Measurements from ENCODE around the gene SLC2A1. TPM values are rescaled to one million over a fixed set of nuclear protein-coding genes. Genes with fewer than 3 reads are reported as not detected.
"Not testable (repeated sequence)": the region's sequence is repeated elsewhere in the genome, so short reads cannot be mapped to it uniquely, and the experiment has no call there.

The SLC2A1 gene
- total RNA-seq, 1 donor = 49.7 TPM

DNA sequence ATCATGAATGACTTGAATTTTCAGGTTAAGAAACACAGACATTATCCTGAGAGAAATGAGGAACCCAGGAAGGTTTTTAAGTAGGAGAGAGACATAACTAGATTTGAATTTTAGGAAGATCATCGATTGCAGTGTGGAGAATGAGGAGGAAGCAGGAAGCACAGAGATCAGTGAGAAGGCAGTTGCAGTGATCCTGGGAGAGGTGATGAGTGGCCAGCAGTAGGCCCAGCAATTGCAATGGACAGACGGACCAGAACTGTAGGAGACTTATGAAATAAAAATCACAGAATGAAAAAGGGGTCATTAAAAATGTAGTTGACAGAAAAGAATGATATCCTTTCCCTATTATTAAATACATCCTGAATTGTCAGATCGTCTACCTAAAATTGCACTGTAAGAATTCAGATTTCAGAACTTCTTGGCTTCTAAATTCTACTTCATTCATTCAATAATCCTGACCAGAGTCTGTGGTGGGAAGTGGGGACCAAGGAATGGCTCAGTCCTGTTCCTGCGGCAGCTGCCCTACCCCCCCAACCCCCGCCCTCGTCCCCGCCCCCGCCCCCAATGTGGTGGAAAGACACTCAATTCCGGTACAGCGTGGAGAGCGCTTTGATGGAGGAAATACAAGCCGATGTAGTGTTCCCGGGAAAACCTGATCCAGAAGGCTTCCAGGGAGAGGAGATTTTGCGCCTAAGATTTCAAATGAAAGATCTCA is 35.1 kb downstream of the SLC2A1 start:
- peaks cover 17% of the 10 kb centered on the region for H3K4me1 ChIP-seq (ENCODE audit: insufficient read depth, low read length)
- no peaks in the 10 kb centered on the region for H3K9me3 ChIP-seq (ENCODE audit: low read depth, low read length)
- H3K27me3 ChIP-seq (ENCODE audit: insufficient read depth, low read length) = no peaks in the 10 kb centered on the region
- H3K4me3 ChIP-seq (ENCODE audit: low read length) = peak overlapping the region; percentile 76

DNA sequence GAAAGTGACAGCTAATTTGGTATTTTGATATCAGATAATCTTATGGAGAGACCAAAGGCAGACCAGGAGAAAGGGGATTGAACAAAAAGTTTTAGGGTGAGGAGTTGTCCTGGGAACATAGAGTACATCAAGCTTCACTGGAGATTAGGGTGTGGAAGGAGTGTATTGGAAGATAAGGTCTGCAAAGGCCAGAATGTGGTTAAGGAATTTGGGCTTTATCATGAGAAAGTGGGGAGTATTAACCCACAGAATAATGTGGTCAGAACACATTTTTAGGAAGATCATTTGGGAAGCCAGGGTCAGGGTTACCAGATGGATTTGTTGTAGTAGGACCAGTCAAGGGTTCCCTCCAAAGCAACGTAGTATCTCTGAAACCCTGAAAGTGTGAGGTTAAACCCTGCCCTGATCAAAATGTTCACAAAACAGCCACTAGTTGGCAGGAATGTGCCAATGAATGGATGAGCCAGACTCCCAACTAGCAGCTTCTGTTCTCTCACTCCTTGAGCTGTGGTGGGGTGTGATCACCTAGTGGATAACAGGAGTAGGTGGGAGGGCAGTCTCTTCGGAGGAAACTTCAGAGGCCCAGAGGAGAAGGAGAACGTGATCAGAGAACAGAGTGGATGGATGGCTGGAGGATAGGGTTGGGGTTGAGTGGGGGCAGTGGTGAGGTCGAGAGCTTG is 35.8 kb downstream of the SLC2A1 start:
- Histone ChIP-seq H3K27me3 (ENCODE audit: insufficient read depth, low read length) (no peaks in the 10 kb centered on the region), H3K4me1 (ENCODE audit: insufficient read depth, low read length) (peaks cover 17% of the 10 kb centered on the region), H3K4me3 (ENCODE audit: low read length) (no peak overlapping the region), H3K9me3 (ENCODE audit: low read depth, low read length) (no peaks in the 10 kb centered on the region)

DNA sequence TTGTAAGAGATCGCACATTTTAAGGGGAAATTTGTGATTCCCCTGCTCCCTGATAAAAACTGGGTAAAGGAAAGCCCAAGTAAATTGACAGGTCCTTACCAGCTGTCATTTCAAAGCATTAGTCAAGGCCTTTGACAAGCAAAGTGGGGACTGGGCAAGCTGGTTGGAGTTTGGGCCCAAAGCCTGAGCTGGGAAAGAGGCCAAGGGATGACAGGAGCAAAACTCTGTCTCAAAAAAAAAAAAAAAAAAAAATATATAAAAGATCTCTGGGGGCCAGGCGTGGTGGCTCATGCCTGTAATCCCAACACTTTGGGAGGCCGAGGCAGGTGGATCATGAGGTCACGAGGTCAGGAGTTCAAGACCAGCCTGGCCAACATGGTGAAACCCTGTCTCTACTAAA is 36.9 kb downstream of the SLC2A1 start:
- H3K4me1 ChIP-seq (ENCODE audit: insufficient read depth, low read length) = peaks cover 17% of the 10 kb centered on the region
- H3K9me3 ChIP-seq (ENCODE audit: low read depth, low read length) = no peaks in the 10 kb centered on the region
- H3K4me3 ChIP-seq (ENCODE audit: low read length) = no peak overlapping the region
- no peaks in the 10 kb centered on the region for H3K27me3 ChIP-seq (ENCODE audit: insufficient read depth, low read length)

DNA sequence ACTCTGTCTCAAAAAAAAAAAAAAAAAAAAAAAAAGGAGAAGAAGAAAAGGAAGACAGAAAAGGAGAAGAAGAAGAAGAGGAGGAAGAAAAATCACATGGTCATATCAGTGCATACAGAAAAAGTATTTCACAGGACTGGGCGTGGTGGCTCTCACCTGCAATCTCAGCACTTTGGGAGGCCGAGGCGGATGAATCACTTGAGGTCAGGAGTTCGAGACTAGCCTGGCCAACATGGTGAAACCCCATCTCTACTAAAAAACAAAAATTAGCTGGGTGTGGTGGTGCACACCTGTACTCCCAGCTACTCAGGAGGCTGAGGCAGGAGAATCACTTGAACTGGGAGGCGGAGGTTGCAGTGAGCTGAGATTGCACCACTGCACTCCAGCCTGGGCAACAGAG is 39.0 kb downstream of the SLC2A1 start:
- H3K27me3 ChIP-seq (ENCODE audit: insufficient read depth, low read length); H3K4me3 ChIP-seq (ENCODE audit: low read length); H3K9me3 ChIP-seq (ENCODE audit: low read depth, low read length): not testable (repeated sequence)
- H3K4me1 ChIP-seq (ENCODE audit: insufficient read depth, low read length) = peaks cover 12% of the 10 kb centered on the region

DNA sequence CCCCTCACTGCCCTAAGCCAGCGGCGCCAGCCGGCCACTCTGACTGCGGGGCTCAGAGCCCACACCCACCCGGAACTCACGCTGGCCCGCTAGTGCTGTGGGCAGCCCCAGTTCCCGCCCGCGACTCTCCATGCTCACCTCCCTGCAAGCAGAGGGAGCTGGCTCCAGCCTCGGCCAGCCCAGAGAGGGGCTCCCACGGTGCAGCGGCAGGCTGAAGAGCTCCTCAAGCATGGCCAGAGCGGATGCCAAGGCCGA is 41.5 kb downstream of the SLC2A1 start:
- Histone ChIP-seq H3K27me3 (ENCODE audit: insufficient read depth, low read length) (no peaks in the 10 kb centered on the region), H3K4me3 (ENCODE audit: low read length) (no peak overlapping the region), H3K4me1 (ENCODE audit: insufficient read depth, low read length) (peaks cover 3% of the 10 kb centered on the region), H3K9me3 (ENCODE audit: low read depth, low read length) (peaks cover 5% of the 10 kb centered on the region)

DNA sequence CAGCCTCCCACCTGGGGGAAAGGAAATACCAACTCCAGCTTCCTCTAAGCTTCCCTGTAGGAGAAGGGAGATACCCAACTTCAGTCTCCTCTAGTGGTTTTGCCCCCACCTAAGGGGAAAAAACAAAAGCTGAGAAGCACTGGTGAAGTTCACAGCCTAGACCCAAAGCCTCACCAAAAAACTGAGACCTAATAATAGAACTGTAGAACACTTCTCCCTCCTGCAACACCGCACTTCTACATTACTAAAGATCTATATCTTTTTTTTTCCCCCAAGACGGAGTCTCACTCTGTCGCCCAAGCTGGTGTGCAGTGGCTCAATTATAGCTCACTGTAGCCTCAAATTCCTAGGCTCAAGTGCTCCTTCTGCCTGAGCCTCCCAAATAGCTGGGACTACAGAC is 43.2 kb downstream of the SLC2A1 start:
- peaks cover 5% of the 10 kb centered on the region for H3K9me3 ChIP-seq (ENCODE audit: low read depth, low read length)
- no peaks in the 10 kb centered on the region for H3K27me3 ChIP-seq (ENCODE audit: insufficient read depth, low read length)
- peaks cover 3% of the 10 kb centered on the region for H3K4me1 ChIP-seq (ENCODE audit: insufficient read depth, low read length)
- no peak overlapping the region for H3K4me3 ChIP-seq (ENCODE audit: low read length)

DNA sequence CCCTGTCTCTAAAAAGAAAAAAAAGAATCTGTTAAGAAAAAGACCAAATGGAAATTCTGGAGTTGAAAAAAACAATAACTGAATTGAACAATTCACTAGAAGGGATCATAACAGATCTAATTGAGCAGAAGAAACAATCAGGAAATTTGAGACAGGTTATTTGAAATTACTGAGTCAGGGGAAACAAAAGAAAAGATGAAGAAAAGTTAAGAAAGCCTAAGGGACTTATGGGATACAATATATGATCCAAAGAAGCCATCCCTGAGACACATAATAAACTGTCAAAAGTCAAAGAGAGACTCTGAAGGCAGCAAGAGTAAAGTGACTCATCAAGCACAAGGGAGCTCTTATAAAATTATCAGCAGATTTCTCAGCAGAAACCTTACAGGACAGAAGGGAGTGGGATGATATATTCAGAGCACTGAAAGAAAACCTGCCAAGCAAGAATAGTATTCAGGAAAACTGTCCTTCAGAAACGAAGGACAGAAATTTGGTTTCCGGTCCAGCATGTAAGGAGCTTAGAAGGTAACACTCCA is 44.5 kb downstream of the SLC2A1 start:
- H3K27me3 ChIP-seq (ENCODE audit: insufficient read depth, low read length) = no peaks in the 10 kb centered on the region
- peaks cover 3% of the 10 kb centered on the region for H3K4me1 ChIP-seq (ENCODE audit: insufficient read depth, low read length)
- H3K9me3 ChIP-seq (ENCODE audit: low read depth, low read length) = peaks cover 5% of the 10 kb centered on the region
- H3K4me3 ChIP-seq (ENCODE audit: low read length) = no peak overlapping the region

DNA sequence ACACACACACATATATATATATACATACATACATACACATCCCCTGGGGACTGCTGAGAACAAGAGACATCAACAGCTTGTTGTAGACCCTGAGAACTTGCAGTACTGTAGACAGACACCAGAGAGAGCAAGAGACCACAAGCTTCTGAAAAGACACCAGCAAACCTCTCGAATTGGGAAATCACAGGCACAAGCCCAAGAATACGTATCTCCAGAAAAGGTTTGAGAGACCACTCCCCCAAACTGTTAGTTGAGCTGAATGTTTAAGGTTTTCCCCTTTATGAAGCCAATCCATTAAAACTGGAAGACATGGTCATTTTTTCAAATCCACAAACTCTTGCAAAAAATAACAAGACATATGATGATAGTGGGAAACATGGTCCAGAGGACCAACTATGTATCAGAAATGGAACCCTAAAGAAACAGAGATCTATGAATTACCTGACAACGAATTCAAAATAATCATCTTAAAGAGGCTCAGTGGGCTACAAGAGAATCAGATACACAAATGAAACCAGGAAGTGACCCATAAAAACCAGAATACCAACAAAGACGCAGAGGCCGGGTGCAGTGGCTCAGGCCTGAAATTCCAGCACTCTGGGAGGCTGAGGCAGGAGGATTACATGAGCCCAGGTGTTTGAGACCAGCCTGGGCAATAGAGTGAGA is 45.1 kb downstream of the SLC2A1 start:
- H3K4me1 ChIP-seq (ENCODE audit: insufficient read depth, low read length) = peaks cover 3% of the 10 kb centered on the region
- peaks cover 5% of the 10 kb centered on the region for H3K9me3 ChIP-seq (ENCODE audit: low read depth, low read length)
- no peaks in the 10 kb centered on the region for H3K27me3 ChIP-seq (ENCODE audit: insufficient read depth, low read length)
- H3K4me3 ChIP-seq (ENCODE audit: low read length) = no peak overlapping the region

DNA sequence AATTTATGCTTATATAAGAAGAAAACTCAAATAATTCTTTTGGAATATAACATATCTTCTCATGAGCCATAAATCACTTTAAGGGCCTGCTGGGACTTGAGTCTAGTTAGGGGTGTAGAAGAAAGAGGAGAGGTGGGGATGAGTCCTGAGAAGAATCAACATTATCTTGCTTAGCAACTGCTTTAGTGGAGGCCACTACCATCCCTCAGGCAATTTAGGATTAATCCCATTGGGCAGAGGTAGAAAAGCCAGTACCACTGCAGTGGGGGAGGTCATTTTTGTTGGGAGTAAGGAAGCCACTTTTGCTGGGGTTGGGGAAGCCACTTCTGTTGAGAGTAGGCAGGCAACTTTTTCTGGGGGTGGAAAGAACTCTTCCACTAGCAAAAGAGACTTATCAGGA is 47.7 kb downstream of the SLC2A1 start:
- Histone ChIP-seq H3K27me3 (ENCODE audit: insufficient read depth, low read length) (no peaks in the 10 kb centered on the region), H3K4me3 (ENCODE audit: low read length) (no peak overlapping the region), H3K9me3 (ENCODE audit: low read depth, low read length) (peaks cover 5% of the 10 kb centered on the region), H3K4me1 (ENCODE audit: insufficient read depth, low read length) (peaks cover 3% of the 10 kb centered on the region)

DNA sequence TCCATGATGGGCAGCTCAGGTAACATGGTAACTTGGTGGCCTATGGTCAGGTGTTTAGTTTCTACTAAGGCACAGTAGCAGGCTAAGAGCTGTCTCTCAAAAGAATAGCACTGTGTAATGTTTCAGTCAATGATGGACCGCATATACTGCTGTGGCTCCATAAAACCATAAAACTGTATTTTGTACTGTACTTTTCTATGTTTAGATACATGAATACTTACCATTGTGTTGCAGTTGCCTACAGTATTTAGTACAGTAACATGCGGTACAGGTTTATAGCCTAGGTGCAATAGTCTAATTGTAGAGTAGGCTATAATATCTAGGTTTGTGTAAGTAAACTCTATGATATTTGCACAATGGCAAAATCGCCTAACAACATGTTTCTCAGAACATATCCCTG is 50.6 kb downstream of the SLC2A1 start:
- H3K4me1 ChIP-seq (ENCODE audit: insufficient read depth, low read length) = no peaks in the 10 kb centered on the region
- H3K4me3 ChIP-seq (ENCODE audit: low read length) = no peak overlapping the region
- H3K27me3 ChIP-seq (ENCODE audit: insufficient read depth, low read length) = no peaks in the 10 kb centered on the region
- H3K9me3 ChIP-seq (ENCODE audit: low read depth, low read length) = no peaks in the 10 kb centered on the region

DNA sequence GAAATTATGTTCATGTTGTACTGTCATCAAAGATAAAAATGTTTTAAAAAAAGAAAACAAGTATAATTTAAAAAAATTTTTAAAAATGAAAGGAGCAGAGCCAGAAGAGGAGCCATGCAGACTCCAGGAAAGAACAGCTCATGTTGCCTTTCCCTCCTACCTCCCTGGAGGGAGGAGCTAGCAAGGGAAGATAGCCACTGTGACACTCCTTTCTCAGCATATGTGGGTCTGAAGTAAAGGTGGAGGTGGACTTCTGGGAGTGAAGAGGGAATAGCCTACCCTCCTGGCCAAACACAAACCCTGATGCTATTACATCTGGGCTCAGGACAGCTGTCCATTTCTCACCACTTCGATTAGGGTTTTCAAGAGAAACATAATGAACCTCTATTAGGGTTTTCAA is 54.2 kb downstream of the SLC2A1 start:
- Histone ChIP-seq H3K27me3 (ENCODE audit: insufficient read depth, low read length) (peaks cover 3% of the 10 kb centered on the region), H3K4me1 (ENCODE audit: insufficient read depth, low read length) (no peaks in the 10 kb centered on the region), H3K9me3 (ENCODE audit: low read depth, low read length) (no peaks in the 10 kb centered on the region)

DNA sequence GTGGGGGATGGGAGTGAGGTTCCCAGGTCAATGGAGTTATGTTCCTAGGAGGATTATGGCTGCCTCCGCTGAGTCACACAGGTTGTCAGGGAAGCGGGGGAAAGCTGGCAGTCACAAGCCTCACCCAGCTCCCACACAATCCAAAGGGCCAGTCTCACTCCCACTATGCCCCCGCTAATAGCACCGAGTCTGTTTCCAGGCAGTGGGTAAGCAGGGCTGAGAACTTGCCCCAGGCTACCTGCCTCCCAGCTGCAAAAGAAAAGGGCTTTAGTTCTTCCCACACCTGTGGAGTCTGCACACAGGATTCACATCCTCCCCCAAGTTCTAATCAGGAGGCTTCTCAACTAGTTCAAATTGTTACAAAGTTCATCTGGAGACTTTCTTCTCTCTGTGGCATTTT is 58.7 kb downstream of the SLC2A1 start:
- peaks cover 11% of the 10 kb centered on the region for H3K27me3 ChIP-seq (ENCODE audit: insufficient read depth, low read length)
- H3K4me3 ChIP-seq (ENCODE audit: low read length); H3K9me3 ChIP-seq (ENCODE audit: low read depth, low read length); H3K4me1 ChIP-seq (ENCODE audit: insufficient read depth, low read length): not testable (repeated sequence)

More for the DNA sequence above, 54.2 kb downstream of the SLC2A1 start:
- no peak overlapping the region for H3K4me3 ChIP-seq (ENCODE audit: low read length)

DNA sequence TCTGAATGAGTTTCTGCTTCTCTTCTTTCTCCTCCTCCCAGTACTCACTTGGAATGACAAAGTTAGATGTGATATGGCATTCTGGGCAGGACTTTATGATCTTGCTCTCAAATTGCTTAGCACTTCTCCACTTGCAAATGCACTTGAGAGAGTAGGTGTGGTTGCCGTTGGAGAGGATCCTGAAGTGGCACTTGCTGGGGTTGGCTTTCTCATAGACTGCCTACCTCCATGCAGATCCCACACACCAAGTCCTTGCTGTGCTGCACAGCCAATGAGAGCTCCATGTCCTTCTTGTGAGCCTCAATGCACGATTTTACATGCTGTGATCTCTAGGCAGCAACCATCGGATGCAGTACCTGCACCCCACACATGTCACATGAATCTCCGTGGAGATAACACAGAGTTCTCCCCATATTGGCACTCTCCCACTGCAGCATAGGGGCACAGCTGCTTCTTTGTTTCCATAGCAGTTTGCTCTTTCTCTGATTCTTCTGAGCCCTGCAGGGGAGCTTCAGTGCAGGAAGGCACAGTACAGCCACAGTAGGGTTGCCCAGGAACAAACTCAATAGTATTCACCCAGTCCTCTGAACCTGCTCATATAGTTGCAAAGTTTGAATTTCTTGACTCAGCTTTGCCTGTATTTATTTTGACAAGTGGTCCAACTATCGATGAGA is 67.1 kb downstream of the SLC2A1 start:
- no peak overlapping the region for H3K4me3 ChIP-seq (ENCODE audit: low read length)
- H3K4me1 ChIP-seq (ENCODE audit: insufficient read depth, low read length) = no peaks in the 10 kb centered on the region
- H3K27me3 ChIP-seq (ENCODE audit: insufficient read depth, low read length) = no peaks in the 10 kb centered on the region
- no peaks in the 10 kb centered on the region for H3K9me3 ChIP-seq (ENCODE audit: low read depth, low read length)

DNA sequence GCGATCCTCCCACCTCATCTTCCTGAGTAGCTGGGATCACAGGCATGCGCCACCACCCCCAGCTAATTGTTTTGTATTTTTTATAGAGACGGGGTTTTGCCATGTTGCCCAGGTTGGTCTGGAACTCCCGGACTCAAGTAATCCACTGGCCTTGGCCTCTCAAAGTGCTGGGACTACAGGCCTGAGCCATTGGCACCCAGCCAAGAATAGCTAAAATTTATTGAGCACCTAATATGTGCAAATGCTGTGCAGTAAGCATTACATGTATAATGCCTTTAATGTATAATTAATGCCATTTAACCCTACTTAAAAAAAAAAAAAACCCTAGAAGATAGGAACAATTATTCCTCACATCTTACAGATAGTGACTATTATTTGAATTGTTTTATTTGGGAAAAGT is 69.4 kb downstream of the SLC2A1 start:
- Histone ChIP-seq H3K4me3 (ENCODE audit: low read length) (no peak overlapping the region), H3K9me3 (ENCODE audit: low read depth, low read length) (no peaks in the 10 kb centered on the region), H3K4me1 (ENCODE audit: insufficient read depth, low read length) (no peaks in the 10 kb centered on the region), H3K27me3 (ENCODE audit: insufficient read depth, low read length) (no peaks in the 10 kb centered on the region)

DNA sequence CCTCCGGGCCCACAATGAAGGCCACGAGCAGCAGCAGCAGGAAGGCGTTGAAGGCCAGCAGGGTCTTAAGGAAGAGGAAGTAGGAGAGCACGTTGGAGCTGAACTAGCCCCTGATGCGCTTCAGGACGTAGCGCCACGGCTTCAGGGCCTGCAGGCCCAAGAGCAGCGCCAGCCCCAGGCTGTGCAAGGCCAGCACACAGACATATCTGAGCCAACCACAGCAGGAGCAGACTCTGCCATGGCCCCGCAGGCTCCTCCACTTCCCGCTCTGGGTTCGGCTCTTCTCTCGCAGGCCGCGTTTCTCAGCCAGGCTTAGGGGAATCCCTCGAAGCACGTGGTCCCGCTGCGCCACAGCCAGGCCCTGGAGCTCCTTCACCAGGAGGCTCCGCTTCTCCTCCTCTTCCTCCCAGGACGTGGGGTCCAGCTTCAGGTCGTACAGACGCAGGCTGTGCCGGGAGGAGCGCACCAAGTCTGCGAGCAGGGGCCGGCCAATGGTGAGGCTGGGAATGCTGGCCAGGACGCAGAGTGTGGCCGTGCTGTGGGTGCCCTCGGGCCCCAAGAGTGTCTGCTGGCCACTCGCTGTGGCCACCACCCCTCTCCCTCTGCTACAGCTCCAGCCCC is 70.5 kb downstream of the SLC2A1 start:
- H3K4me3 ChIP-seq (ENCODE audit: low read length) = no peak overlapping the region
- no peaks in the 10 kb centered on the region for H3K4me1 ChIP-seq (ENCODE audit: insufficient read depth, low read length)
- H3K27me3 ChIP-seq (ENCODE audit: insufficient read depth, low read length) = no peaks in the 10 kb centered on the region
- H3K9me3 ChIP-seq (ENCODE audit: low read depth, low read length) = no peaks in the 10 kb centered on the region

All from mononuclear cell (primary cell).